Neural cell (in vitro differentiated cells): ENCODE measurements around the gene PRSS21. TPM values are rescaled to one million over a fixed set of nuclear protein-coding genes. Genes with fewer than 3 reads are reported as not detected.

ENCODE experiments used
- H2AFZ ChIP-seq: fragments of 200-600, 300-800 bp; sonication (generic), shearing (Covaris generic); 2 replicates; pipeline ENCODE4 v1.6.0; 2014; ENCODE audit warnings: low read depth, mild to moderate bottlenecking, antibody characterized with exemption, low read length, moderate library complexity
- H3F3A ChIP-seq: fragments of 200-600 bp; shearing (Covaris generic); 2 replicates; pipeline ENCODE4 v1.6.1; 2016; ENCODE audit warnings: mild to moderate bottlenecking, moderate library complexity, mixed read lengths, antibody characterized with exemption, low read length; ENCODE audit not compliant: insufficient read depth, poor library complexity, severe bottlenecking
- H3K27ac ChIP-seq: fragments of 200-600, 300-800 bp; sonication (generic), shearing (Covaris generic); 2 replicates; pipeline ENCODE4 v1.5.1; 2014; ENCODE audit warnings: mild to moderate bottlenecking, low read length, moderate library complexity
- H3K27me3 ChIP-seq: fragments of 300-800, 200-600 bp; sonication (generic), shearing (Covaris generic); 2 replicates; pipeline ENCODE4 v1.6.0; 2014; ENCODE audit warnings: mild to moderate bottlenecking, low read depth, low read length, moderate library complexity; ENCODE audit not compliant: insufficient read depth
- H3K36me3 ChIP-seq: fragments of 300-800, 200-600 bp; sonication (generic), shearing (Covaris generic); 2 replicates; pipeline ENCODE4 v1.5.1; 2014; ENCODE audit warnings: mild to moderate bottlenecking, antibody characterized with exemption, low read length, moderate library complexity; ENCODE audit not compliant: insufficient read depth
- H3K4me2 ChIP-seq: fragments of 300-800, 200-600 bp; sonication (generic), shearing (Covaris generic); 2 replicates; pipeline ENCODE4 v1.6.0; 2014; ENCODE audit warnings: mild to moderate bottlenecking, low read length
- H3K4me3 ChIP-seq: fragments of 300-800, 200-600 bp; sonication (generic), shearing (Covaris generic); 2 replicates; pipeline ENCODE4 v1.5.1; 2014; ENCODE audit warnings: mild to moderate bottlenecking, low read length, moderate library complexity
- H3K79me2 ChIP-seq: fragments of 200-600 bp; shearing (Covaris generic); replicated peaks from 2 replicates; pipeline ENCODE4 v1.6.0; 2014; ENCODE audit warnings: mild to moderate bottlenecking, low read length, moderate library complexity; ENCODE audit not compliant: insufficient read depth
- H3K9ac ChIP-seq: fragments of 300-800, 200-600 bp; sonication (generic), shearing (Covaris generic); 2 replicates; pipeline ENCODE4 v1.6.1; 2016; ENCODE audit warnings: mild to moderate bottlenecking, low read length, mixed read lengths
- H3K9me2 ChIP-seq: fragments of 200-600 bp; shearing (Covaris generic); 2 replicates; pipeline ENCODE4 v1.6.1; 2016; ENCODE audit warnings: mild to moderate bottlenecking, low read length, mixed read lengths; ENCODE audit not compliant: insufficient read depth
- H3K9me3 ChIP-seq: fragments of 200-600, 300-800 bp; sonication (generic), shearing (Covaris generic); 2 replicates; pipeline ENCODE4 v1.6.1; 2016; ENCODE audit warnings: mild to moderate bottlenecking, mixed run types, low read length, moderate library complexity, mixed read lengths
- H4K20me1 ChIP-seq: fragments of 200-600 bp; shearing (Covaris generic); 2 replicates; pipeline ENCODE4 v1.6.1; 2016; ENCODE audit warnings: mild to moderate bottlenecking, mixed run types; ENCODE audit not compliant: insufficient read depth
- EP300 ChIP-seq: fragments of 450-650 bp; conservative IDR thresholded peaks from 2 replicates; pipeline ENCODE4 v1.6.1; 2014; ENCODE audit warnings: antibody characterized with exemption, mild to moderate bottlenecking, moderate library complexity; ENCODE audit not compliant: poor library complexity, severe bottlenecking
- EZH2 ChIP-seq: fragments of 200-600, 300-800 bp; shearing (Covaris generic), sonication (generic); IDR thresholded peaks from 2 replicates; pipeline ENCODE4 v1.6.1; 2014; ENCODE audit warnings: antibody characterized with exemption, low read length, borderline replicate concordance, mild to moderate bottlenecking; ENCODE audit not compliant: insufficient read depth, poor library complexity, severe bottlenecking
- MXI1 ChIP-seq: fragments of 450-650 bp; conservative IDR thresholded peaks from 2 replicates; pipeline ENCODE4 v1.6.1; 2014; ENCODE audit warnings: antibody characterized with exemption, mild to moderate bottlenecking; ENCODE audit not compliant: poor library complexity, severe bottlenecking
- POLR2AphosphoS5 ChIP-seq: IDR thresholded peaks from 2 replicates; pipeline ENCODE4 v1.6.1; 2012
- RAD21 ChIP-seq: fragments of 450-650 bp; conservative IDR thresholded peaks from 2 replicates; pipeline ENCODE4 v1.6.1; 2014; ENCODE audit warnings: antibody characterized with exemption, mild to moderate bottlenecking, moderate library complexity
- SMC3 ChIP-seq: fragments of 450-650 bp; conservative IDR thresholded peaks from 2 replicates; pipeline ENCODE4 v1.6.1; 2014; ENCODE audit warnings: antibody characterized with exemption, mild to moderate bottlenecking, moderate library complexity; ENCODE audit not compliant: poor library complexity
- TAF1 ChIP-seq: IDR thresholded peaks from 2 replicates; pipeline ENCODE4 v1.6.1; 2012; ENCODE audit warnings: low read depth
- polyA plus RNA-seq: library from polyadenylated mRNA; depleted of rRNA; stranded (reverse); fragments of >200 nt; gene quantifications from 2 replicates; pipeline ENCODE4 v1.2.3, GENCODE V29; 2014
- TF ChIP-seq, protein P1 (sequence below): IDR thresholded peaks from 2 replicates; pipeline ENCODE4 v1.6.1; 2012; ENCODE audit warnings: borderline replicate concordance
- TF ChIP-seq, protein P2 (sequence below): fragments of 450-650 bp; IDR thresholded peaks from 2 replicates; pipeline ENCODE4 v1.5.1; 2014; ENCODE audit warnings: antibody characterized with exemption, mild to moderate bottlenecking, moderate library complexity; ENCODE audit not compliant: poor library complexity, severe bottlenecking

Gene PRSS21
- polyA plus RNA-seq, 1 donor from 2014 or later, result not detected

DNA sequence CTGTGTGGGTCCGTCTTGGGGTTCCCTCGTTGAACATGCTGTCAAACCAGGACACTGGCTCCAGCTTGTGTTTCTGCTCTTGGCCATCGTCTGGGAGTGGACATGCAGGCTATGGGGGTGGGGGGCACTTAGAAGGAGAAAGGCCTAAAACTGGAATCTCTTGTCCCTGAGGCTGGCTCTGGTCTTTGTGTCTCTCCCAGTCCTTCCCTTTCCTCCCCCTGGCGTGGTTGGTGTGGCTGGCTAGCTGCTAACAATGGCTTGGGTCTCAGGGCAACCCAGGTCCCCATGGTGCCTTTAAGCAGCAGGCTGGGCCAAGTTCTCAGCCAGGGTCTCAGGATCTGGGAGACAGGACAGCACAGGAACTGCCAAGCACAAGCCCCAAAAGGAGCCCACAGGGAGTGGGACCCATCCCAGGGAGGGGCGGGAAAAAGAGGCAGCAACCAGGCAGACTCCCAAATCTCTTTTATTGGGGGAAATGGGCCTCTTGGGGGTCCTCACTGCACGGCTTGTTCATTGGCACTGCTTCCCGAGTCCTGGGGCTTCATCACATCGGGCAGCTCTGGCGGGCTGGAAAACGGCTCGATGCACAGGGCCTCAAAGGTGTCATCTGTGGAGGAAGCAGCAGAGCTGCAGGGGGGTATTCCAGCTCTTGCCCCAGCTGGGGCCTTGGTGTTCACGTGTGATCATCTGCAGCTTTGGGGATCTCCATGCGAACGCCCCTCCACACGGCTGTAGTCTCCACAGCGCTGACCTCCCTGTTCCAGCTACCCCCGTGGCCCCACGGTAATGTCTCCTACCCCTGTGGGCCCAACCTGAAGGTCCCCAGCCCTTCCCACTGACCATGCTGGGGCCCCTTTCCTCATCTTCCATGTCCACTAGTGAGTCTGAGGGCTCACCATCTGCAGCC, 45.3 kb upstream of the PRSS21 start:
- Histone ChIP-seq H4K20me1 (no peaks in the 10 kb centered on the region), H2AFZ (no peak overlapping the region)

DNA sequence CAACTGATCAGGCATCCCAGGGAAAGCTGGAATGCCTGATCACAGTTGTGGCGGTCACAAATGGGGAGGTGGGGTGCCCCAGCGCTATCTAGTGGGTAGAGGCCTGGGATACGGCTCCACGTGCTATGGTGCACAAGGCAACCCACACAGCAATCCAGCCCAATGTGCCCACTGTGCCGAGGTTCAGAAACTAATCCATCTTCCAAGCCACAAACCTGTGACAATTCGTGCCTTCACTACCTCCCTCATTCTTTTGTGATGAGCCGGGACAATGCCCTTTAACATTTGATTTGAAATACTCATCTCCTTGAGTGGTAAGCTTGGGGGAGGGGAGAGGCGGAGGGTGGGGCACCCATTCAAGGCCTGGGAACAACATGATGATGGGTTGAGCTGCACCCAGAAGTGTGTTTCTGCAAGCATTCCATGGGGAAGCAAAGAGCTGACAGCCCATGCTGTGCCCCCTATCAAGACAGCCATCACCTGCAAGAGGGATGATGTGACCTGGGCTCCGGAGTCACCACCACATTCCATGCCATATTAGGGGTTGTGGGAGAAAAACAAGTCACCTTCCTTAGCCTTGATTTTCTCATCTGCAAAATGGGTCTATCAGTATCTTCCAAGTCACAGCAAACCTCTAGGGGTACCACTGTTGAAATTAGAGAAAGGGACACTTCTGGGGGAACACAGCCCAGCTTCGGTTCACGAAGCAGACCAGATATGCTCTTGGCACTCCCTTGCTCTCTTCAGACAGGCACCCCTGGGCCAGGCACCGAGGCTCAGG, 43.7 kb upstream of the PRSS21 start:
- no peaks in the 10 kb centered on the region for H3K9me3 ChIP-seq
- H3K36me3 ChIP-seq, result peaks cover 4% of the 10 kb centered on the region
- no peaks in the 10 kb centered on the region for H3K27me3 ChIP-seq
- TF ChIP-seq EP300, result no peak
- no peak for TF ChIP-seq POLR2AphosphoS5
- TF ChIP-seq, protein P1, sequence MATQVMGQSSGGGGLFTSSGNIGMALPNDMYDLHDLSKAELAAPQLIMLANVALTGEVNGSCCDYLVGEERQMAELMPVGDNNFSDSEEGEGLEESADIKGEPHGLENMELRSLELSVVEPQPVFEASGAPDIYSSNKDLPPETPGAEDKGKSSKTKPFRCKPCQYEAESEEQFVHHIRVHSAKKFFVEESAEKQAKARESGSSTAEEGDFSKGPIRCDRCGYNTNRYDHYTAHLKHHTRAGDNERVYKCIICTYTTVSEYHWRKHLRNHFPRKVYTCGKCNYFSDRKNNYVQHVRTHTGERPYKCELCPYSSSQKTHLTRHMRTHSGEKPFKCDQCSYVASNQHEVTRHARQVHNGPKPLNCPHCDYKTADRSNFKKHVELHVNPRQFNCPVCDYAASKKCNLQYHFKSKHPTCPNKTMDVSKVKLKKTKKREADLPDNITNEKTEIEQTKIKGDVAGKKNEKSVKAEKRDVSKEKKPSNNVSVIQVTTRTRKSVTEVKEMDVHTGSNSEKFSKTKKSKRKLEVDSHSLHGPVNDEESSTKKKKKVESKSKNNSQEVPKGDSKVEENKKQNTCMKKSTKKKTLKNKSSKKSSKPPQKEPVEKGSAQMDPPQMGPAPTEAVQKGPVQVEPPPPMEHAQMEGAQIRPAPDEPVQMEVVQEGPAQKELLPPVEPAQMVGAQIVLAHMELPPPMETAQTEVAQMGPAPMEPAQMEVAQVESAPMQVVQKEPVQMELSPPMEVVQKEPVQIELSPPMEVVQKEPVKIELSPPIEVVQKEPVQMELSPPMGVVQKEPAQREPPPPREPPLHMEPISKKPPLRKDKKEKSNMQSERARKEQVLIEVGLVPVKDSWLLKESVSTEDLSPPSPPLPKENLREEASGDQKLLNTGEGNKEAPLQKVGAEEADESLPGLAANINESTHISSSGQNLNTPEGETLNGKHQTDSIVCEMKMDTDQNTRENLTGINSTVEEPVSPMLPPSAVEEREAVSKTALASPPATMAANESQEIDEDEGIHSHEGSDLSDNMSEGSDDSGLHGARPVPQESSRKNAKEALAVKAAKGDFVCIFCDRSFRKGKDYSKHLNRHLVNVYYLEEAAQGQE, result no peak
- TF ChIP-seq SMC3, result no peak
- TF ChIP-seq RAD21, result no peak
- TF ChIP-seq EZH2, result no peak
- no peak for TF ChIP-seq MXI1
- TF ChIP-seq, protein P2, sequence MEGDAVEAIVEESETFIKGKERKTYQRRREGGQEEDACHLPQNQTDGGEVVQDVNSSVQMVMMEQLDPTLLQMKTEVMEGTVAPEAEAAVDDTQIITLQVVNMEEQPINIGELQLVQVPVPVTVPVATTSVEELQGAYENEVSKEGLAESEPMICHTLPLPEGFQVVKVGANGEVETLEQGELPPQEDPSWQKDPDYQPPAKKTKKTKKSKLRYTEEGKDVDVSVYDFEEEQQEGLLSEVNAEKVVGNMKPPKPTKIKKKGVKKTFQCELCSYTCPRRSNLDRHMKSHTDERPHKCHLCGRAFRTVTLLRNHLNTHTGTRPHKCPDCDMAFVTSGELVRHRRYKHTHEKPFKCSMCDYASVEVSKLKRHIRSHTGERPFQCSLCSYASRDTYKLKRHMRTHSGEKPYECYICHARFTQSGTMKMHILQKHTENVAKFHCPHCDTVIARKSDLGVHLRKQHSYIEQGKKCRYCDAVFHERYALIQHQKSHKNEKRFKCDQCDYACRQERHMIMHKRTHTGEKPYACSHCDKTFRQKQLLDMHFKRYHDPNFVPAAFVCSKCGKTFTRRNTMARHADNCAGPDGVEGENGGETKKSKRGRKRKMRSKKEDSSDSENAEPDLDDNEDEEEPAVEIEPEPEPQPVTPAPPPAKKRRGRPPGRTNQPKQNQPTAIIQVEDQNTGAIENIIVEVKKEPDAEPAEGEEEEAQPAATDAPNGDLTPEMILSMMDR, result no peak
- TF ChIP-seq TAF1, result no peak
- H3K4me3 ChIP-seq, result no peak overlapping the region
- H3K27ac ChIP-seq, result no peak overlapping the region
- peaks cover 32% of the 10 kb centered on the region for H3K79me2 ChIP-seq
- no peak overlapping the region for H3K9ac ChIP-seq
- no peaks in the 10 kb centered on the region for H3F3A ChIP-seq
- H3K4me2 ChIP-seq, result no peak overlapping the region
- H3K9me2 ChIP-seq, result no peaks in the 10 kb centered on the region
- H2AFZ ChIP-seq, result no peak overlapping the region
- no peaks in the 10 kb centered on the region for H4K20me1 ChIP-seq

More for the DNA sequence above, 45.3 kb upstream of the PRSS21 start:
- Histone ChIP-seq H3K9me2 (no peaks in the 10 kb centered on the region), H3K9ac (no peak overlapping the region), H3K9me3 (no peaks in the 10 kb centered on the region), H3K36me3 (peaks cover 18% of the 10 kb centered on the region), H3K4me3 (no peak overlapping the region), H3K79me2 (peaks cover 26% of the 10 kb centered on the region), H3K4me2 (no peak overlapping the region), H3K27me3 (no peaks in the 10 kb centered on the region), H3F3A (no peaks in the 10 kb centered on the region), H3K27ac (no peak overlapping the region)
- TF ChIP-seq POLR2AphosphoS5, result no peak
- TF ChIP-seq RAD21, result no peak
- no peak for TF ChIP-seq EP300
- TF ChIP-seq, protein P2, result no peak
